Fibroblast of the aortic adventitia (primary cell): ENCODE measurements around the gene NPNT. TPM values are rescaled to one million over a fixed set of nuclear protein-coding genes. Genes with fewer than 3 reads are reported as not detected.

Source experiments
- DNase-seq: peaks from one replicate; pipeline ENCODE4 v3.0.0-alpha.2; 2010; ENCODE audit warnings: low read depth
- H3K4me3 ChIP-seq: 2 replicates; pipeline ENCODE4 v1.5.1; 2011; ENCODE audit warnings: low read depth, mild to moderate bottlenecking, control low read depth, low read length, moderate library complexity
- CTCF ChIP-seq: IDR thresholded peaks from 2 replicates; pipeline ENCODE4 v1.5.1; 2011; ENCODE audit warnings: mild to moderate bottlenecking, low read length, control low read depth, inconsistent platforms; ENCODE audit not compliant: insufficient read depth
- total RNA-seq: library from RNA; depleted of rRNA; stranded (reverse); fragments of >200 nt; gene quantifications from 2 replicates; pipeline ENCODE4 v1.2.3, GENCODE V29; 2012; ENCODE audit warnings: low replicate concordance

NPNT gene
- total RNA-seq, 1 donor: not detected

- no peak overlapping the region for H3K4me3 ChIP-seq
- TF ChIP-seq CTCF: no peak
- DNase-seq: no peak
Measured at GRCh38 chr4:106002994-106003393, 107.7 kb downstream of the NPNT start.

- no peak overlapping the region for H3K4me3 ChIP-seq
- no peak for TF ChIP-seq CTCF
- no peak for DNase-seq
Measured at GRCh38 chr4:106010761-106011160, 115.5 kb downstream of the NPNT start.

- H3K4me3 ChIP-seq: no peak overlapping the region
- no peak for TF ChIP-seq CTCF
Measured at GRCh38 chr4:106011387-106011786, 116.1 kb downstream of the NPNT start.

GRCh38 chr4:106017975-106018374, 122.7 kb downstream of the NPNT start:
- TF ChIP-seq CTCF: no peak
- DNase-seq: no peak
- H3K4me3 ChIP-seq: no peak overlapping the region

More at GRCh38 chr4:106011387-106011786, 116.1 kb downstream of the NPNT start:
- DNase-seq: no peak

- H3K4me3 ChIP-seq: no peak overlapping the region
- DNase-seq: no peak
- TF ChIP-seq CTCF: no peak
Measured at GRCh38 chr4:106019771-106020170, 124.5 kb downstream of the NPNT start.

Other genes with a start within 250 kb of the NPNT start
- gene INTS12, start 186.8 kb upstream of the NPNT start, total RNA-seq: 22.9 and 30.3 TPM in 2 replicates
- 8.6 and 21.0 TPM in 2 replicates for gene GSTCD, start 186.7 kb upstream of the NPNT start, total RNA-seq